Measurements from ENCODE around the gene RBM12. TPM values are rescaled to one million over a fixed set of nuclear protein-coding genes. Genes with fewer than 3 reads are reported as not detected.

RBM12 gene
- total and polyA plus RNA-seq, 9 donors, result 20.4 to 130 (median 100) TPM

GRCh38 chr20:35654415-35654814 is 10.3 kb downstream of the RBM12 start:
- DNase-seq, result no peak
- no peak overlapping the region for H3K27ac ChIP-seq
- TF ChIP-seq EP300 (IDR thresholded peaks at IDR 0.05) (no peak), POLR2A (IDR thresholded peaks at IDR 0.05) (no peak), CTCF (IDR thresholded peaks at IDR 0.05) (no peak)
- peaks cover 7% of the 10 kb centered on the region for H3K4me1 ChIP-seq (ENCODE audit: insufficient read depth)
- H3K4me3 ChIP-seq, result no peak overlapping the region
- intact Hi-C loops (cut with DNase I), result no loop called here
- no peaks in the 10 kb centered on the region for H3K9me3 ChIP-seq
- no peaks in the 10 kb centered on the region for H3K27me3 ChIP-seq
- no peaks in the 10 kb centered on the region for H3K36me3 ChIP-seq
- 86 to 94% (median 94%) methylated on average over 9 of the region's 9 CpGs for WGBS, 3 donors

- Histone ChIP-seq H3K4me1 (ENCODE audit: insufficient read depth) (peaks cover 7% of the 10 kb centered on the region), H3K27ac (no peak overlapping the region), H3K9me3 (no peaks in the 10 kb centered on the region), H3K36me3 (no peaks in the 10 kb centered on the region), H3K27me3 (no peaks in the 10 kb centered on the region), H3K4me3 (no peak overlapping the region)
- TF ChIP-seq CTCF (IDR thresholded peaks at IDR 0.05), result no peak
- TF ChIP-seq POLR2A (IDR thresholded peaks at IDR 0.05), result no peak
- no peak for TF ChIP-seq EP300 (IDR thresholded peaks at IDR 0.05)
- DNase-seq, result no peak
- 88 to 92% (median 90%) methylated on average over 4 of the region's 4 CpGs for WGBS, 3 donors
- intact Hi-C loops (cut with DNase I), result no loop called here
Measured at GRCh38 chr20:35653893-35654292, 10.8 kb downstream of the RBM12 start.

DNA sequence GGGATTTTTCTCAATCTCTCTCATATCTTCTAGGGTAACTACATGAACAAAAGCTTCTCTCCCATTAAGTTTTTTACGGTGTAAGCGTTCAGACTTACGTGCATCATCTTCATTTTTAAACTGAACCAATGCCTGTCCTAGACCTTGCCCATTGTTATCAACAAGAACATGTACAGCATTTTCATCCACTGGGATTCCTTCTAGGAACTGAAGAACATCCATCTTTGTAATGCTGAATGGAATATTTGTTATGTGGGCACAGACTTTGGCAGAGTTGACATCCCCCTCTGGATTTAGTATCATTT is 11.3 kb downstream of the RBM12 start:
- H3K27me3 ChIP-seq, result no peaks in the 10 kb centered on the region
- intact Hi-C loops (cut with DNase I), result no loop called here
- no peak for DNase-seq
- no peaks in the 10 kb centered on the region for H3K9me3 ChIP-seq
- H3K36me3 ChIP-seq, result no peaks in the 10 kb centered on the region
- 94 to 99% (median 97%) methylated on average over 3 of the region's 3 CpGs for WGBS, 3 donors
- no peak overlapping the region for H3K27ac ChIP-seq
- no peak overlapping the region for H3K4me3 ChIP-seq
- TF ChIP-seq EP300 (IDR thresholded peaks at IDR 0.05), result no peak
- TF ChIP-seq POLR2A (IDR thresholded peaks at IDR 0.05), result no peak
- no peak for TF ChIP-seq CTCF (IDR thresholded peaks at IDR 0.05)
- H3K4me1 ChIP-seq (ENCODE audit: insufficient read depth), result peaks cover 6% of the 10 kb centered on the region

- WGBS, 3 donors, result 95 to 97% (median 95%) methylated on average over 13 of the region's 13 CpGs
- H3K4me1 ChIP-seq (ENCODE audit: insufficient read depth), result peaks cover 6% of the 10 kb centered on the region
- no peak for DNase-seq
- H3K9me3 ChIP-seq, result no peaks in the 10 kb centered on the region
- H3K4me3 ChIP-seq, result no peak overlapping the region
- no peak overlapping the region for H3K27ac ChIP-seq
- no peak for TF ChIP-seq CTCF (IDR thresholded peaks at IDR 0.05)
- TF ChIP-seq POLR2A (IDR thresholded peaks at IDR 0.05), result no peak
- TF ChIP-seq EP300 (IDR thresholded peaks at IDR 0.05), result no peak
- intact Hi-C loops (cut with DNase I), result no loop called here
- H3K27me3 ChIP-seq, result no peaks in the 10 kb centered on the region
- H3K36me3 ChIP-seq, result no peaks in the 10 kb centered on the region
Measured at GRCh38 chr20:35652641-35653429, 11.9 kb downstream of the RBM12 start.
